HPDE6-E6E7 (cell line): ENCODE results near the gene INF2.
A peak's percentile ranks its signal among the peaks of the same experiment; 100 is the strongest.
"Not testable (repeated sequence)": the region's sequence is repeated elsewhere in the genome, so short reads cannot be mapped to it uniquely, and the experiment has no call there.

Experiments
- DNase-seq: peaks from one replicate; pipeline ENCODE4 v3.0.0; 2011; ENCODE audit warnings: missing footprints; ENCODE audit errors: extremely low spot score

Gene INF2

DNA sequence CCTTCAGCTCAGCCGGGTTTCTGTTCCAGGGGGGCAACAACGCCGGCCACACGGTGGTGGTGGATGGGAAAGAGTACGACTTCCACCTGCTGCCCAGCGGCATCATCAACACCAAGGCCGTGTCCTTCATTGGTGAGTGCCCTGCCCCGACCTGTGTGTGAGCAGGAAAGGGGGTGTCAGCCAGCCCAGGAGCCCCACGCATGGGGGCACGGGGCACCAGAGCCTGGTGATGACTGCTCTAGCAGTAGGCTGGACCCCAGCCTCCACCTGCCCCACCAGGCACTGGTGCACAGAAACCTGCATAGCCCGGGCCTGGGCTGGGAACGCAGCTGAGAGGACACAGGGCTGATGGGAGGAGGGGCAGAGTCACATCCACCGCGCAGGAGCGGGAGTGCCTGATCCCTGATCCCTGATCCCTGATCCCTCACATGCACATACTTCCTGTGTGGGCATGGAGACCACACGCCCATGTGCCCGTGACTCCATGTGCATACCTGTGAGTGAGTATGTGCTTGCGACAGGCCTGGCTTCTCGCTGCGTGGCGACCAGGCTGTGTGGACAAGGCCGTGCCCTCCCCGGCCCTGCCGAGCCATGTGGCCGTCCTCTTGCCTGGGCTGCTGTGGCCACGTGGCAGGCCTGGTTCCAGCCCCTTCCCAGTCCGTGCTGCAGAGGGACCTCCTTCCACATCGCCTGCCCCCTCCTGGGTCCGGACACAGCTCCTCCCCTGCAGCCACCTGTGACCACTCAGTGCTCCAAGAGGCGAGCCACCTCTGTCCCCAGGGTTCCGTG is 45.8 kb downstream of the INF2 start:
- no peak for DNase-seq

GRCh38 chr14:104735830-104736642 is 46.6 kb downstream of the INF2 start:
- DNase-seq = no peak

DNA sequence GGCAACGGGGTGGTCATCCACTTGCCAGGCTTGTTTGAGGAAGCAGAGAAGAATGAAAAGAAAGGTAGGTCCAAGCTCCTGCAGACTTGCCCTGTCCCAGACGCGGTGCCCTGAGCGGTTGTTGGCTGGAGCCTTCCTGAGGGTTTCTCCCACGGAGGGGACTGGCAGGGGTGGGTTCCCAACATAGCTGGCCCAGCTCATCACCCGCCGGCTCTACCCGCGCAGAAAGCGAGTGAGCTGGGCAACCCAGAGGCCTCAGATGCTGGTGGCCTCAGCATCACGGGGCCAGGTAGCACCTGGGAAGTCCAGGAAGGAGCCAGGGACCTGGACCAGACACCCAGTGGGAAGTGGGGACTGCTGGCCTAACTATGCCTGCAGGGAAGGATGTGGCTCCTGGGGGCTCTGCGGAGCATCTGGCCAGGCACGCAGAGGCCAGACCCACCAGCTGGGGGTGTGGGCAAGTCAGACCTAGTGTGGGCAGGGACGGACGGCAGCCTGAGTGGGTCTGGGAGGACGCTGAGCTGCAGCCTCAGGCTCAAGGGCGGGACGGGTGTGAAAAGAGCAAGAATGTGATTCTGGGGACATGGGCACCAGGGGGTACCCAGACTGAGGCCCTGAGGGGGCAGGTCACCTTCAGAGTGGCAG is 49.1 kb downstream of the INF2 start:
- no peak for DNase-seq

DNA sequence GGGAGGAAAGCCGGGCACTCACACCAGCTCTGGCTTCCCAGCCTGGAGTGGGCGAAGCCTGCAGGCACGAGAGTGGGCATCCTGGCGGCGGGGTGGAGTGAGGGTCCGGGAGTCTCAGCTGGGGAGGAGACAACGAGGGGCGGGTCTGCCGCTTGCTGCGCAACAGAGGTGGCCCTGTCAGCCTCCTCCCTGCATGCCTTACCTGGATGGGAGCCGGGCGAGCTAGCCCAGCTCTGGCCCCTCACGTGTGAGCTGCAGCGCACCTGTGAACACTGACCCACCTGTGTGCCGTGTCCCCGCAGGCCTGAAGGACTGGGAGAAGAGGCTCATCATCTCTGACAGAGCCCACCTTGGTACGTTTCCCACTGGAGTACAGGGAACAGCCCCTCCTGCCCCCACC is 49.6 kb downstream of the INF2 start:
- no peak for DNase-seq

DNA sequence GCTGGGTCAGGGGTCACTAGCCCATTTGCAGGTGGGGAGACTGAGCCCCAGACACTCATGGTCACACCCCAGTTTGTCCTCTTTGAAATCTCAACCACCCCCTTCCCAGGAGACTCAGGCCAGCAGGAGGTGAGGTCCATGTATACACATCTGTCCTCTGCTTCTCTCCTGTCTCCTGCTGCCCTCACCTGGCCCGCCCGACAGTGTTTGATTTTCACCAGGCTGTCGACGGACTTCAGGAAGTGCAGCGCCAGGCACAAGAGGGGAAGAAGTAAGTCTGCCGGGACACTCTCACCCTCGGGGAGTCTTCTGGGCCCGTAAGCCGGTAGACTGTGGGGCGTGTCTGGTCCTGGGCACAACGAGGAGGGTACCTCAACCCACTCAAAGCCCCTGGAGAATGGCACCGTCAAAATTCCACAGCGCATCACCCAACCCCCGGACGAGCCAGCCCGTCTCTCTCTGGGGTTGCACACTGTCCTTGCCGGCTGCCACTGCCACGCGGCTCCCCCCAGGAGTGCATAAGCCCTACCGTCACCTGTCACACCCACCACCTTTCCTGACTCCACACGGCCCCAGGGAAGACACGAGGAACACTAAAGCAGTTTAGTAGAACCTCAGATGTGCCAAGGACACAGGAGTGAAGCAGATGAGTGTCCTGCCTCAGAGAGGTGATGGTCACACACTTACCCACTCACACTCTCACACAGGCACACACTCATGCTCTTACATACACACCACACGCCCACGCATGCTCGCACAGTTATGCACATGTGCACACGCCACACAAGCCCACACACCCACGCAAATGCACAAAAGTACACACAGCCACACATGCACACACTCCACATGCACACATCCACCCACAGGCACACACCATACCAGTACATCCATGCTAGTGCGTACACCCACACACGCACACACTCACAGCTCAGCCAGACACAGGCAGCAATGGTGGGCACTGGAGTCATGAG is 50.4 kb downstream of the INF2 start:
- no peak for DNase-seq

DNA sequence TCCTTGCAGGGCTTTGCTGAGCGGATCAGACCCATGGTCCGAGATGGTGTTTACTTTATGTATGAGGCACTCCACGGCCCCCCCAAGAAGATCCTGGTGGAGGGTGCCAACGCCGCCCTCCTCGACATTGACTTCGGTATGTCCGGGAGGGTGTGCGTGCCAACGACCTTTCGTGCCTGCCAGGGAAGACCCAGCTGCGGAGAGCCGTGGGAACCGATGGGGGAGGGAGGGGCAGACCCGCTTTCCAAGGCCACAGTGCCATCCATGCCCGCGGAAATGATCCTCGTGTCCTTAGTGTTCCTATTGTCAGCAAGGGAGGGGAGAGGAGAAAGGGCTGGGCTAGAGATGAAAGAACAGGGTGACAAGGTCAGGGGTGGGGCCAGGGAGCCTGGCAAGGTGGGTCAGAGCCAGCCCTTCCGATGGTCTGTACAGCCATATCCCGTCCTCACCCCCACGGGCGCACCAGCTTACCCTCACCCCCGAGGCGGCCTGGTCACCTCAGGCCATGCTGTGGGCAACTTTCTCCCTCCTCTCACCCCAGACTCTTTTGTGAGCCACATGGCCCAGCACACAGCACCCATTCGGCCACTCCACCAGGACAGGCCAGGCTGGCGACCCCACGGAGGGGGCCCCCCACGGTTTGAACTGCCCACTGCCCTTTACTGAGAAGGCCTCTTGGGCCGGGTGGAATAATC is 51.8 kb downstream of the INF2 start:
- DNase-seq = no peak

DNA sequence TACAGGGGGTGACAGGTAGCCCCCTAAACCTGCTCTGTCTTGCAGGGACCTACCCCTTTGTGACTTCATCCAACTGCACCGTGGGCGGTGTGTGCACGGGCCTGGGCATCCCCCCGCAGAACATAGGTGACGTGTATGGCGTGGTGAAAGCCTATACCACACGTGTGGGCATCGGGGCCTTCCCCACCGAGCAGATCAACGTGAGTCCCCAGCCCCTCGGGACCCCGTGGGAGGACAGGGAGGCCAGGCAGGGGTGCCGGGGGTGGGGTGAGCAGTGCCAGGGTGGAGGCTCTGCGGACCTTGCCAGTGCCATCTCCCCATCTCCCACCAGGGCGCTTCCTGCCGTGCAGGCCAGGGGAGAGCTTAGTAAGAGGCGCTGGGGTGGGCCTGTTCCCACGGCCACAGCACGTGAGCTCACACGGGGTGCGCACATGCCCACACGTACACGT is 52.4 kb downstream of the INF2 start:
- DNase-seq = no peak

DNA sequence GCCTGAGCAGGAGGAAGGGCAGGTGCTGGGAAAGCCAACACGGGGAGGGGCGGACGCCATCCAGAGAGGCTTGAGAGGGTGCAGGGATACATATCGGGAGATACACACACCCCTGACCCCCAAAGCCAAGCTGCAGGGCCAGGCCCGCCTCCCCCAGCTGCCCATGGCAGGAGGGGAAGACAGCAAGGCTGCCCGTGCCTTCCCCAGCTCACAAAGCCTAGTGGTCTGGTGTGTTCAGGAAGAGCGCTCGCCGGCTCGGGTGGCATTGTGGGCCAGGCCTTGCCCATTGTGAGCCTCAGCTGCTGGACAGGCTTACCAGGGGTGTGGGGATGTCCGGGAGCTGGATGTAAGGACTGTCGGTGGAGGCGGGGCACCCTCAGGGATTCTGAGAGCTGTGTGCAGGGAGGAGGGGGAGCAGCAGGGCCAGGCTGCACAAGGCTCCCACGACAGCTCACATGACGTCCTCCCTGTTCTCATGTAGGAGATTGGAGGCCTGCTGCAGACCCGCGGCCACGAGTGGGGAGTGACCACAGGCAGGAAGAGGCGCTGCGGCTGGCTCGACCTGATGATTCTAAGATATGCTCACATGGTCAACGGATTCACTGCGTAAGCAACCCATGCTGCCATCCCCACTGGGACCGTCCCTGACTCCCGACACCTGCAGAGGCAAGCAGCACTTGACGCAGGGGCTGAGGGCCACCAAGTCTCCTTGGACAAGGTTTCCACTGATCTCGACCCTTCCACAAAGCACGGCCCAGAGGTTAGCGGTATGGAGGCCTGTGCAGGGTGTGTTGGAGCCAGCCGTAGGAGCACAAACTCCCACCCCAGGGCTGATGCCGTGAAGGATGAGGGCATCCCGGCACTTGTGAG is 53.4 kb downstream of the INF2 start:
- no peak for DNase-seq

GRCh38 chr14:104743461-104744380 is 54.3 kb downstream of the INF2 start:
- DNase-seq = no peak

DNA sequence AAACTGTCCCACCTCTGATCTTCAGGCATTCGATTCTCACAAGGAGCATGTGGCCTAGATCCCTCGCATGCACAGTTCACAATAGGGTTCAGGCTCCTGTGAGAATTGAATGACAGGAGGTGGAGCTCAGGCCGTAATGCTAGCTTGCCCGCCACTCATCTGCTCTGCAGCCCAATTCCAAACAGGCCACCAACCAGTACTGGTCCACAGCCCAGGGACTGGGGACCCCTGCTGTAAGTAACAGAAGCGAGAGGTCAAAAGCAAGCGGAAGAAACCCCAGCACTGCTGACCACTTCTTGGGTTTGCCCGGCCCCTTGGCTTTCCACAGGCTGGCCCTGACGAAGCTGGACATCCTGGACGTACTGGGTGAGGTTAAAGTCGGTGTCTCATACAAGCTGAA is 55.1 kb downstream of the INF2 start:
- no peak for DNase-seq

GRCh38 chr14:104745431-104745830 is 56.0 kb downstream of the INF2 start:
- DNase-seq = no peak

- no peak for DNase-seq
Measured at GRCh38 chr14:104746071-104746545, 56.7 kb downstream of the INF2 start.

GRCh38 chr14:104746934-104747481 is 57.6 kb downstream of the INF2 start:
- DNase-seq = peak; percentile 65

DNA sequence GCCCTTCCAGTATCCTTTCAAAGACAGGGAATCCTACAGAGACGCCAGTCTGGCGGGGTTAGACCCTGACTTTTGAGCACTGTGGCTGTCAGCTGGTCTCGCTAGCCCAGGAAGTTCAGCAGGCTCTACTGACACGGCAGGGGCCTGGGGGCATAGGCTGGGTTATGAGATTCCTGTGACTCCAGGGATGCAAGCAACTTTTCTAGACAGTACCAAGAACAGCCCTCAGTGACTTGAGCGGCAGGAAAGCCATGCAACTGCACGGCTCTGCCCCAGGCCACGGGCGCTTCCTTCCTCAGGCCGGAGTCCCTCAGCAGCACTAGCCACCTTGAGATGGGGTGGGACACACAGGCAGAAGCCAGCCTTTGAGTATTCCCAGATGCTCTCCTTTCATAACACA is 58.5 kb downstream of the INF2 start:
- DNase-seq = no peak

DNA sequence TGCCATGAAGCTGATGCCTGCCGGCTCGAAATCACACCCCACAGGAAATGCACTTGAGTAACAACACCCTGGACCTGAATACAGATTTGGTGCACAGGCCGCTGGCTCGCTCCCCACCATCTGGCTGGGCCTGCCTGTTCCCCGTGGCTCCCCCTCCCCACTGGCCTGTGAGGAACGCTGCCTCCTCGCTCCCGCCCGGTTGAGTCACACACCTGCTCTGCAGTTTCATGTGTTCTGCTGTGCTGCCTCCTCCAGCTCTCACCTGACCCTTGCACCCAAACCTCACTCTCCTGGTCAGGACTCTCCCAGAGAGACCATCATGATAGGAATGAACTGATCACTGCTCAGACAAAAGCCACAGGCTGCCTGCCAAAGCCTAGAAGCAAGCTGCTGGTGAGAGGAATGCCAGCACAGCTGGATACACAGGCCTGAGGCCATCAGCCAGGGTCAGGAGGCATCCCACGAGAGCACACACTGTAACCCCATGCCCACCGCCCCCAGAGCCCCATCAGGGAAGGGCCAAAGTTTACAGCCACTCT is 59.8 kb downstream of the INF2 start:
- peak; percentile 79 for DNase-seq

DNA sequence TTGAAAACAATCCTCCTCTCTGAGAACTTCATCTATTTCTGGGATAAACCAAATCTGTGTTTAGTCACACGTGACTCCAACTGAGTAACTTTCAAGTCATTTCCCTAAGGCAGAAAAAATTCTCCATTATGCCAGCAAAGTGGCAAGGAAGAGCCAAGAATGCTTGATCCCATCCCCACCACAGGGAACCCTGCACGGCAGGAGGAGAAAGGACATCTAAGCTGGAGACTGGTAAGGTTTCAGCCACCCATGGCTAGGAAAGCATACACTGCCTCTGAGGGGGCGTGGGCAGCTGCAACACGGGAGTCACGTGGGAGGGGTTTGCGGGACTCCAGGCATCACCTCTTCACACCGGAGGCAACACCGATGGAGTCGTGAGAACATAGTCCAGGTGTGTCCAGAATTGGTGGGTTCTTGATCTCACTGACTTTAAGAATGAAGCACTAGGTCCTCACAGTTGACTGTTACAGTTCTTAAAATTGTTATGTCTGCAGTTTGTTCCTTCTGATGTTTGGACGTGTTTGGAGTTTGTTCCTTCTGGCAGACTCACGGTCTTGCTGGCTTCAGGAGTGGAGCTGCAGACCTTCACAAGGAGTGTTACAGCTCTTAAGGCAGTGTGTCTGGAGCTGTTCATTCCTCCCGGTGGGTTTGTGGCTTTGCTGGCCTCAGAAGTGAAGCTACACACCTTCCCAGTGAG is 60.8 kb downstream of the INF2 start:
- DNase-seq = no peak

- DNase-seq = not testable (repeated sequence)
Measured at GRCh38 chr14:104750753-104751057, 61.3 kb downstream of the INF2 start.
